MCF 10A (cell line): ENCODE measurements around the gene STUB1. TPM values are rescaled to one million over a fixed set of nuclear protein-coding genes. Genes with fewer than 3 reads are reported as not detected.

ENCODE experiments used
- BruUV-seq: library from RNA; stranded (reverse); fragments of 400-500 nt; replicated peaks from 2 replicates; lab custom pipeline; 2021; lab: Mats Ljungman, UMichigan
- CTCF ChIA-PET: fragments of 300-600 bp; sonication (Branson Sonifier 250); formaldehyde crosslinking; extraction: SDS; loops from one replicate; lab custom pipeline; 2021; ENCODE audit warnings: antibody characterized with exemption, inconsistent platforms; lab: Yijun Ruan, JAX
- POLR2A ChIA-PET: fragments of 300-600, 350-650 bp; sonication (Branson Sonifier 250); formaldehyde crosslinking; extraction: SDS; loops from one replicate; lab custom pipeline; 2020; ENCODE audit warnings: antibody characterized with exemption, inconsistent platforms; lab: Yijun Ruan, JAX
- DNase-seq: peaks from one replicate; pipeline ENCODE4 v3.0.0-alpha.2; 2018; ENCODE audit not compliant: unreplicated experiment
- H3K27ac Mint-ChIP-seq: one replicate; pipeline ENCODE4 v1.8.0; 2022; ENCODE audit warnings: mild to moderate bottlenecking, low read depth, mixed read lengths; ENCODE audit not compliant: unreplicated experiment
- H3K27me3 Mint-ChIP-seq: one replicate; pipeline ENCODE4 v1.8.0; 2022; ENCODE audit warnings: mixed read lengths; ENCODE audit not compliant: insufficient read depth, unreplicated experiment
- H3K36me3 Mint-ChIP-seq: one replicate; pipeline ENCODE4 v1.8.0; 2022; ENCODE audit warnings: mild to moderate bottlenecking, moderate library complexity, mixed read lengths; ENCODE audit not compliant: insufficient read depth, unreplicated experiment
- H3K4me1 Mint-ChIP-seq: one replicate; pipeline ENCODE4 v1.8.0; 2022; ENCODE audit warnings: mixed read lengths; ENCODE audit not compliant: insufficient read depth, unreplicated experiment
- H3K4me3 Mint-ChIP-seq: one replicate; pipeline ENCODE4 v1.8.0; 2022; ENCODE audit warnings: mild to moderate bottlenecking, moderate library complexity, mixed read lengths; ENCODE audit not compliant: unreplicated experiment
- H3K9me3 Mint-ChIP-seq: one replicate; pipeline ENCODE4 v1.8.0; 2022; ENCODE audit warnings: mixed read lengths; ENCODE audit not compliant: unreplicated experiment
- CTCF ChIP-seq: fragments of 200-600 bp; IDR thresholded peaks from one replicate; pipeline ENCODE4 v1.8.0; 2022; ENCODE audit warnings: antibody characterized with exemption, mild to moderate bottlenecking; ENCODE audit not compliant: unreplicated experiment
- intact Hi-C: fragments of 100-400 bp; cut with micrococcal nuclease; formaldehyde crosslinking; loops from 2 replicates; pipeline ENCODE4 v1.14.1; 2022
- total RNA-seq: library from RNA; stranded (reverse); gene quantifications from 2 replicates; pipeline ENCODE4 v1.2.3, GENCODE V29; 2022

STUB1 gene
- total RNA-seq, 1 experiment from 2014 or later = 124 TPM

GRCh38 chr16:670485-671352 is 9.5 kb upstream of the STUB1 start:
- no peak overlapping the region for H3K4me3 Mint-ChIP-seq
- intact Hi-C loops = no loop called here
- no peak for DNase-seq
- H3K27me3 Mint-ChIP-seq = no peaks in the 10 kb centered on the region
- H3K27ac Mint-ChIP-seq = no peak overlapping the region
- POLR2A ChIA-PET = interaction anchor here (0.5 kb wide), 1 partner anchor 473 kb away, joined by 3 read pairs; no protein-coding TSS in a partner anchor
- CTCF ChIA-PET = interaction anchor here (0.6 to 1.7 kb wide), 3 partner anchors 8 to 1484 kb away, joined by 3 to 4 read pairs (median 3); no protein-coding TSS in a partner anchor
- BruUV-seq = TSS peak; percentile 11
- no peaks in the 10 kb centered on the region for H3K4me1 Mint-ChIP-seq
- no peaks in the 10 kb centered on the region for H3K9me3 Mint-ChIP-seq
- TF ChIP-seq CTCF = no peak
- peaks cover 48% of the 10 kb centered on the region for H3K36me3 Mint-ChIP-seq

- H3K36me3 Mint-ChIP-seq = peaks cover 50% of the 10 kb centered on the region
- H3K9me3 Mint-ChIP-seq = no peaks in the 10 kb centered on the region
- intact Hi-C loops = no loop called here
- H3K27ac Mint-ChIP-seq = no peak overlapping the region
- no peak for TF ChIP-seq CTCF
- no peak for DNase-seq
- no peak overlapping the region for H3K4me3 Mint-ChIP-seq
- H3K4me1 Mint-ChIP-seq = no peaks in the 10 kb centered on the region
- ChIA-PET POLR2A (no interaction called here), CTCF (interaction anchor here (0.6 to 1.7 kb wide), 2 partner anchors 9 to 1218 kb away, joined by 3 to 4 read pairs; no protein-coding TSS in a partner anchor)
- no peaks in the 10 kb centered on the region for H3K27me3 Mint-ChIP-seq
- no TSS peak for BruUV-seq
Measured at GRCh38 chr16:671353-672131, 8.7 kb upstream of the STUB1 start.

- no peaks in the 10 kb centered on the region for H3K4me1 Mint-ChIP-seq
- TF ChIP-seq CTCF = no peak
- H3K36me3 Mint-ChIP-seq = peaks cover 50% of the 10 kb centered on the region
- intact Hi-C loops = no loop called here
- no peaks in the 10 kb centered on the region for H3K9me3 Mint-ChIP-seq
- H3K4me3 Mint-ChIP-seq = no peak overlapping the region
- TSS peak; percentile 12 for BruUV-seq
- CTCF ChIA-PET = interaction anchor here (0.6 kb wide), 1 partner anchor 77 kb away, joined by 4 read pairs; no protein-coding TSS in a partner anchor
- POLR2A ChIA-PET = no interaction called here
- no peak for DNase-seq
- H3K27me3 Mint-ChIP-seq = no peaks in the 10 kb centered on the region
- no peak overlapping the region for H3K27ac Mint-ChIP-seq
Measured at GRCh38 chr16:672371-672770, 7.8 kb upstream of the STUB1 start.

GRCh38 chr16:672851-673250 is 7.4 kb upstream of the STUB1 start:
- BruUV-seq = no TSS peak
- ChIA-PET POLR2A (interaction anchor here (0.7 to 1.3 kb wide), 5 partner anchors 10 to 46 kb away, joined by 3 to 4 read pairs (median 4); partner anchors contain the start of gene JMJD8), CTCF (interaction anchor here (0.6 kb wide), 1 partner anchor 76 kb away, joined by 4 read pairs; no protein-coding TSS in a partner anchor)
- Mint-ChIP-seq H3K4me1 (no peaks in the 10 kb centered on the region), H3K36me3 (peaks cover 50% of the 10 kb centered on the region), H3K9me3 (no peaks in the 10 kb centered on the region), H3K4me3 (no peak overlapping the region), H3K27ac (no peak overlapping the region), H3K27me3 (no peaks in the 10 kb centered on the region)
- TF ChIP-seq CTCF = no peak
- intact Hi-C loops = no loop called here
- DNase-seq = no peak
